HG02885 (cell line): ENCODE results near the gene MCF2L.

ENCODE experiments used
- ATAC-seq: cut with Tn5 transposase; IDR thresholded peaks from one replicate; pipeline ENCODE4 v1.9.1; 2021; ENCODE audit warnings: mild to moderate bottlenecking; ENCODE audit not compliant: unreplicated experiment, poor library complexity

The MCF2L gene

DNA sequence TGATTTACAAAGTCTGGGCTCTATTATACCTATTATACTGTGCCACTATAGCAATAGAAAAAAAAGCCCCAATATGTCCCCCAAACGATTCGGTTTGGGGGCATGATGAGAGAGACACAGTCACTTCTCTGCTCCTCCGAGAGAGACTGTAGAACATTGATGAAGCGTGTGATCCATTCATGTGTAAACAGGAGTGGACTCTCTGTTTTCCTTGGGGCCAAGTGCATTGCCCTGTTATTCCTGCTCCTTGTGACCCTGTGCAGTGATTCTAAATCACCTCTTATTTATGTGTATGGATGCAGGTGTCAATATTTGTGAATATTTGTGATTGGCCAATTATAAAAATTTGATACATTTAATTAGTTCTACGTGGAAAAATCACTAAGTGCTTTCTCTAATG lies 170.6 kb downstream of the MCF2L start:
- ATAC-seq: no peak

DNA sequence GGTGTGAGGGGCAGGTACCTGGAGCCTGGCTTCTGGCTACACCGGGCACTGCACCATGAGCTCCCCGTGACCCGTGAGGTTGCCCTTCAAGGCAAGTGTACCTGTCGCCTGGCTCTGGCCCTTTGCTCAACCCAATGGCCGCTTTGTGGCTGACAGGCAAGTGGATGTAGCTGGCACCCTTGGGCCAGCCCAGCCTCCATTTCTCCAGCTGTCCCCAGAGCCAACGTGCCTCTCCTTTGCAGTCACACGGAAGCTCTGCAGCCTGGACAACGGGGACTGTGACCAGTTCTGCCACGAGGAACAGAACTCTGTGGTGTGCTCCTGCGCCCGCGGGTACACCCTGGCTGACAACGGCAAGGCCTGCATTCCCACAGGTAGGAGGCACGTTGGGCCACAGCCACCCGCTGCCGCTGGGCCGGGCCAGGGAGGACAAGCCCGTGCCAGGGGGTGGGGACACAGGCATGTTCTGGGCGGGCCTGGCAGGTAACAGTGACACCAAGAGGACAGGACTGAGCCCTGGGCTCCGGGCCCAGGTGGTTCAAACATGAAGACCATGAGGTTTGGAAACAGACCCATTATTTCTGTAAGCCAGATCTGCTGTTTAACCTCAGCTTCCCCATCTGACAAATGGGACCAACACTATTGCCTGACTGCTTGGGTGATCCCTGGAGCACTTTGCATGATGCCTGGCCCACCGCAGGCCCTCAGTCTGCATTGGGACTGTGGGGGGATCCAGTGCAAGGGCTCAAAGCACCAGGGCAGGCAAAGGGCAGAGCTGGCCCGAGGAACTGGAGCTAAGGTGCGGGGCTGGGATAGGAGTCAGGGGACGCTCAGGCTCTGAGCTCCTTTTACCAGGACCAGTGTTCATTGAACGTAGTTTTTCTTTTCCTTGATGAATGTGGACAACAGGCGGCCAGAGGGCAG lies 171.9 kb downstream of the MCF2L start:
- no peak for ATAC-seq

DNA sequence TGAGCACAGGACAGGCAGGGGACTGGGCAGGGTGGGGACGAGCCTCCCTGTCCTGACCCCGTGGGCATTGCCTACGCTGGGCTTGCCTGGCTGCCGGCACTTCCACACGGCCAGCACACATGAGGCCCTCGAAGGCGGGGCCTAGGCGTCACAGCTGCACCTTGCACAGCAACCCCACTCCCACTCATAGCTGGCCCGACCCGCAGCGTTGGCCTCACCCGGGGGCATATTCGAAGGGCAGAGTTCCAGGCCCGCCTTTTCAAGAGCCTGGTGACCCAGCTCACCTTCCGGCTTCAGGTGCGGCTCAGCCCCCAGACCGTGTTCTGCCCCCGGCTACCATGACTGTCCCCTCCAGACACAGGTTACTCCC lies 172.6 kb downstream of the MCF2L start:
- ATAC-seq: no peak

DNA sequence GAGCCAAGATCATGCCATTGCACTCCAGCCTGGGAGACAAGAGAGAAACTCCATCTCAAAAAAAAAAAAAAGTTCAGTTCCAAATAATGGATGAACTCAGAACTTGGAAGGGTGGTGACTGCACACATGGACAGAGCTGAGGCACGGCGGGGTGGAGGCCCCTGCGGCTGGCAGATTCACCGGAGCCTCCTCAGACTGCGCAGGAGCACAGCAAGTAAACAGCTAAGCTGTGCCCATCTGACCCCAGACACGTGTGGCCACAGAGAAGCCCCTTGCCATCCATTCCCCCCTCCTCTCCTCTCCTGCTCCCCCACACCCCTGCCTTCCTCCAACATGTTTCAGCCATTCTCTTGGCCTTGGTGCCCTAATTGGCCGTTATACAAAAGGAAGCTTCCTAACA lies 173.9 kb downstream of the MCF2L start:
- no peak for ATAC-seq

DNA sequence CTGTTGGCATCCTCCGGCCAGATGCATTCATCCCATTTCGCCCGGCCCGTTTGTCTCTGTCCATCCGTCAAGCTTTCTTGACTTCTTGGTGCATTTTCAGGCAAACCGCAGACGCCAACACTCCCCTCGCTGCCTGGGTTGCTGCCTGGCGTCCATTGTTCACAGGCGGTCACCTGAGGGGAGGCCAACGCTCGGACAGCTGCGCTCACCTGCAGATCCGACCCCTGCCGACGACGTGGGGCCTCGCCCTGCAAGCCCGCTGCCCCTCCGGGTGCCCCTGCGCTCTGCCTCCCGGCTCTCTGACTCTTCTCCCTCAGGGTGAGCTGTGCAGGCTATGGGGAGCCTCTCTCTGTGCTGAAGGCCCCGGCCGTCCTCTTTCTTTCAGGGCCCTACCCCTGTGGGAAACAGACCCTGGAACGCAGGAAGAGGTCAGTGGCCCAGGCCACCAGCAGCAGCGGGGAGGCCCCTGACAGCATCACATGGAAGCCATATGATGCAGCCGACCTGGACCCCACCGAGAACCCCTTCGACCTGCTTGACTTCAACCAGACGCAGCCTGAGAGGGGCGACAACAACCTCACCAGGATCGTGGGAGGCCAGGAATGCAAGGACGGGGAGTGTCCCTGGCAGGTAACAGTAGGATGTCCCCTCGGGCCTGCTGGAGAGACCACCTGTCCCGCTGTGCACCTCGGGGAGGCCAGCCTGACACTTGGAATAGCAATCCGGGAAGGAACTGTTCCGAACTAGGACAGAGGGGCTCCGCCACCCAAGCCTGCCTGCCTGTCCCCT lies 174.6 kb downstream of the MCF2L start:
- no peak for ATAC-seq

DNA sequence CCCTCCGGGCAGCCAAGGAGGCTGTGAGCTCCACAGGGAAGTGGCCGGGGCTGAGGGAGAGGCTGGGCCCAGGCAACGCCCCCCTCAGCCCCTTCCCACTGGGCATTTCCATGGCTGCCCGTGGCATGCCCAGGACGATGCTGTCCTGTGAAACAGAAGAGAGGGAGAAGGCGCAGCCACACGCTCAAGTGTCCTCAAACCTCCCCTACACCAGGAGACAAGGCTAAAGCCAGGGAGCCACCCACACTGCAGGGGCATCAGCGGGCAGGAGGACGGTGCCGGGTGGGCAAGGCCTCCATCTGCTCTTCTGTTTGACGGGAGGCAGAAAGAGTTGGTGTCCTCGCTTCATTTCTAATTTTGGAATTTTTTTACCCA lies 175.2 kb downstream of the MCF2L start:
- no peak for ATAC-seq

DNA sequence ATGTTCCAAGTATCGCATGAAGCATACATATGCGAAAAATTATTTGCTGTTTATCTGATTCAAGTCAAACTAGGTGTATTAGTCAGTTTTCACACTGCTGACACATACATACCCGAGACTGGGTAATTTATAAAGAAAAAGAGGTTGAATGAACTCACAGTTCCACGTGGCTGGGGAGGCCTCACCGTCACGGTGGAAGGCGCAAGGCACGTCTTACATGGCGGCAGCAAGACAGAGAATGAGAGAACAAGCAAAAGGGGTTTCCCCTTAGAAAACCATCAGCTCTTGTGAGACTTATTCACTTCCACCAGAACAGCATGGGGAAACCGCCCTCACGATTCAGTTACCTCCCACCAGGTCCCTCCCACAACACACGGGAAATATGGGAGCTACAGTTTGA lies 176.5 kb downstream of the MCF2L start:
- ATAC-seq: no peak

DNA sequence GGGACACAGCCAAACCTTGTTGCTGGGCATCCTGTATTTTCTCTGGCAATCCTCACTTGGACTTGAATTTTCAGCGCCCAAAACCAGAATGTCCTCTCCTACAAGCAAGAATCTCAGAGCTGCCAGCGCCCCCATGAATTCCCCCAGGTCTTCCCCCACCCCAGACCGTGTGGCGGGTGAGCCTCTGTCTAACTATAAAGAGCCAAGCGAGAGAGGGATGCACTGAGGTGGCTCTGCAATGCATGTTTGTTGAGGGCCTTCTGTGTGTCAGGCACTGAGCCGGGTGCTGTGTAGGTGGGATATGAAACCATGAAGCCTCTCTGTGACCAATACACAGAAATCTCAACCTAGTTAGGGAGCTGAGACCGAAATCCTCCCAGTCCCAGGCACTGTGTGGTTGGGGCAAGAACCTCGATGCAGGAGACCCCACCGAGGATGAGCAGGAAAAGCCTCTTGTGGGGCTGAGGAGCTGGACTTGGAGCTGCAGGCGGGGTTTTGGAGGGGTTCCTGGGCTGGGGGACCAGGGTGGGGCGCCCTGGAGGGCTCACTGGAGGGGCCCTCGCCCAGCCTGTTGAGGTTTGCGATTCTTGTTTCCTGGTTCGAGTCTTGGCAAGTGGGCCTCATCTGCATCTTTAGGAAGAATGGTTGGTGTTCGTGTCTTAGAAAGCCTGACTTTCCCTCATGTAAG lies 177.0 kb downstream of the MCF2L start:
- no peak for ATAC-seq

DNA sequence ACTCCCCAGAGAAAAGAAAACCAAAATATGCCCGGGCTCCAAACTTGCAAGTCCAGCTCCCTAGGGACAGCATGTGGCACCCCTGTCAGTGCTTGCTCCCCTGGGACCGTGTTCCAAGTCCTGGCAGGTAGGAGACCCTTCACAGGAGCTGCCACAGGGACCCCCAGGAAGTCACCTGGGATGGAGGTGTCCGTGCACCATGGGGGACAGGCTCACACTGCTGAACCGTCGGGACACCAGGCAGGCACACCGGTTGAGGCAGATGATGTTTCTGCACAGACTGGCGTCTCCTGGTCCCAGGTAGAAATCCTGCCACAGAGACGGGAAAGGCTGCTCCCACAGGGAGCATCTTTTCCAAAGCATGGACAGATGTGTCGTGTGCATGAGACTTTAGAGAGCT lies 177.7 kb downstream of the MCF2L start:
- no peak for ATAC-seq

DNA sequence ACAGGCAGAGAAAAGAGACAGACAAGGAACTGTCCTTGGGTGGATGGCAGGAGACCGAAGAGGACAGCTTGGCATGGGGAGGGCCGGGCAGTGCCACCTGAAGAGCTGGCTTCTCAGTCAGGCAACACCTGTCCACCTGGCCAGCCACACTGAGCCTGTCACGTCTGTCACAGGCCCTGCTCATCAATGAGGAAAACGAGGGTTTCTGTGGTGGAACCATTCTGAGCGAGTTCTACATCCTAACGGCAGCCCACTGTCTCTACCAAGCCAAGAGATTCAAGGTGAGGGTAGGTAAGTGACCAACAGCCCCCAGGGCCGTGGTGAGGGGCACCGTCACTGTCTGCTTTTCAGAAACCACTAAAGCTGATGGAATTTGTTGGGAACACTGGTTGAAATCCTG lies 178.2 kb downstream of the MCF2L start:
- no peak for ATAC-seq

DNA sequence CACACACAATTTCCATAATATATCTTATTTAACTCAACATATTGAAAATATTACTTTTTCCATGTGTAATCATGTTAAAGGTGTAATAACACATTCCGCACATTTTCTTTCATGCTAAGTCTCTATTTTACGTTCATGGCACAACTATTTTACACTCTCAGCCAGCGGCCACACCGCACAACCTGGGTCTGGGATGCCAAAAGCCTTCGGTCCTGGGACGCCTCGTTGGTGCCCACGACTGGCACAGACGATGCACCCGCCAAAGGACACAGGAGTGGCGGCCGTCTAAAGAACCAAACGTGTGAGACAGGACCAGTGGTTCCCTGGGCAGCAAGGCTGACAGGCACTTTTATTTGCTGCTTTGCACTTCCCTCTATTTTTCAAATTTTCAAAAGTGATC lies 179.4 kb downstream of the MCF2L start:
- no peak for ATAC-seq

DNA sequence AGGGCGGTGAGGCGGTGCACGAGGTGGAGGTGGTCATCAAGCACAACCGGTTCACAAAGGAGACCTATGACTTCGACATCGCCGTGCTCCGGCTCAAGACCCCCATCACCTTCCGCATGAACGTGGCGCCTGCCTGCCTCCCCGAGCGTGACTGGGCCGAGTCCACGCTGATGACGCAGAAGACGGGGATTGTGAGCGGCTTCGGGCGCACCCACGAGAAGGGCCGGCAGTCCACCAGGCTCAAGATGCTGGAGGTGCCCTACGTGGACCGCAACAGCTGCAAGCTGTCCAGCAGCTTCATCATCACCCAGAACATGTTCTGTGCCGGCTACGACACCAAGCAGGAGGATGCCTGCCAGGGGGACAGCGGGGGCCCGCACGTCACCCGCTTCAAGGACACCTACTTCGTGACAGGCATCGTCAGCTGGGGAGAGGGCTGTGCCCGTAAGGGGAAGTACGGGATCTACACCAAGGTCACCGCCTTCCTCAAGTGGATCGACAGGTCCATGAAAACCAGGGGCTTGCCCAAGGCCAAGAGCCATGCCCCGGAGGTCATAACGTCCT lies 180.0 kb downstream of the MCF2L start:
- ATAC-seq: no peak
